ENCODE results near the gene HTT.

DNA sequence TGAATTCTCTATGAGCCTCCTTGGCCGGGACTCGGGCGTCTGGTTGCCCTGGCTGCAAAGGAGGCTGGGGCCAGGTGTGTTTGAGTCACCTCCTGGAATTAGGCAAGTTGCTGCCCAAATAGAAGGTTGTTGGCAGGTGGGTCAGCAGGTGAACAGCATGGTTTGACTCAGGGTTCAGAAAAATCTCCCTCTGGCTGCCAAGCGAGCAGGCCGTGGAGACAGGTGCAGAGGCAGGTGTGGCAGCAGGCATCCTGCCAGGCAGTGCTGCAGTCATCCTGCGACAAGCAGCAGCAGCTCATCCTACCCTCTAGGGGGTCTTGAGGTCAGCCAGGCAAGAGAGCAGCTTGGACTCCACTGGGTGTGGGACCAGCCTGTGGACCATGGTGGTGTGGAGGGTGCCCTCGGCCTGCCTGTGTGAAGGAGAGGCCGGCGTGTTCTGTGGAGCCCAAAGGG is 182.6 kb downstream of the HTT start:
- TF ChIP-seq, protein P1, sequence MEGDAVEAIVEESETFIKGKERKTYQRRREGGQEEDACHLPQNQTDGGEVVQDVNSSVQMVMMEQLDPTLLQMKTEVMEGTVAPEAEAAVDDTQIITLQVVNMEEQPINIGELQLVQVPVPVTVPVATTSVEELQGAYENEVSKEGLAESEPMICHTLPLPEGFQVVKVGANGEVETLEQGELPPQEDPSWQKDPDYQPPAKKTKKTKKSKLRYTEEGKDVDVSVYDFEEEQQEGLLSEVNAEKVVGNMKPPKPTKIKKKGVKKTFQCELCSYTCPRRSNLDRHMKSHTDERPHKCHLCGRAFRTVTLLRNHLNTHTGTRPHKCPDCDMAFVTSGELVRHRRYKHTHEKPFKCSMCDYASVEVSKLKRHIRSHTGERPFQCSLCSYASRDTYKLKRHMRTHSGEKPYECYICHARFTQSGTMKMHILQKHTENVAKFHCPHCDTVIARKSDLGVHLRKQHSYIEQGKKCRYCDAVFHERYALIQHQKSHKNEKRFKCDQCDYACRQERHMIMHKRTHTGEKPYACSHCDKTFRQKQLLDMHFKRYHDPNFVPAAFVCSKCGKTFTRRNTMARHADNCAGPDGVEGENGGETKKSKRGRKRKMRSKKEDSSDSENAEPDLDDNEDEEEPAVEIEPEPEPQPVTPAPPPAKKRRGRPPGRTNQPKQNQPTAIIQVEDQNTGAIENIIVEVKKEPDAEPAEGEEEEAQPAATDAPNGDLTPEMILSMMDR (optimal IDR thresholded peaks at IDR 0.05 in 1 of 3, IDR thresholded peaks at IDR 0.05 in 1 of 3, conservative IDR thresholded peaks at IDR 0.05 in 1 of 3; ENCODE audit: extremely low read depth in 1 of 3, insufficient read depth in 2 of 3, low read length in 3 of 3): no peak
- TF ChIP-seq EZH2 (IDR thresholded peaks at IDR 0.05; ENCODE audit: low read length): no peak
